ENCODE results near the gene ATL3. TPM values are rescaled to one million over a fixed set of nuclear protein-coding genes. Genes with fewer than 3 reads are reported as not detected.
"Not testable (repeated sequence)": the region's sequence is repeated elsewhere in the genome, so short reads cannot be mapped to it uniquely, and the experiment has no call there.

The ATL3 gene
- total and polyA plus RNA-seq, 2 of the 13 experiments (the other 11 are each of a cell fraction or from before 2014, with no cell fraction given): not detected

- not testable (repeated sequence) for H3K27me3 ChIP-seq (ENCODE audit: control insufficient read depth in 1 of 2, insufficient read depth in 2 of 2, low read length in 2 of 2); H3K4me2 ChIP-seq (ENCODE audit: low read depth, low read length)
Observed at GRCh38 chr11:63581224-63581623, 90.0 kb downstream of the ATL3 start.

GRCh38 chr11:63578882-63579281 is 92.3 kb downstream of the ATL3 start:
- H3K4me3 ChIP-seq (replicated peaks in 1 of 3; ENCODE audit: insufficient read depth in 1 of 3, low read depth in 2 of 3, low read length in 3 of 3); intact Hi-C loops (cut with micrococcal nuclease; ENCODE audit: unreplicated experiment); DNase-seq (ENCODE audit: low spot score); H3K4me2 ChIP-seq (ENCODE audit: low read depth, low read length); H3K79me2 ChIP-seq (ENCODE audit: insufficient read depth, low read length); ATAC-seq; POLR2A ChIA-PET; in situ Hi-C loops (cut with HindIII; ENCODE audit: extremely low pct_ligation_motif_present, low pct_unique_long_range_greater_than_20kb); H3K9ac ChIP-seq (ENCODE audit: insufficient read depth, low read depth, low read length); H3K36me3 ChIP-seq (replicated peaks in 1 of 2; ENCODE audit: control insufficient read depth in 1 of 2, insufficient read depth in 2 of 2, low read length in 2 of 2); H3K27me3 ChIP-seq (ENCODE audit: control insufficient read depth in 1 of 2, insufficient read depth in 2 of 2, low read length in 2 of 2); FAIRE-seq; H2AFZ ChIP-seq (ENCODE audit: low read length); H3K27ac ChIP-seq (ENCODE audit: extremely low read length, insufficient read depth, low read length); H4K20me1 ChIP-seq (ENCODE audit: insufficient read depth, low read length); BruUV-seq (replicated peaks); CTCF ChIA-PET (ENCODE audit: low intra/inter-chr PET ratio, low total read pairs): not testable (repeated sequence)
- 87% methylated on average over 3 of the region's 3 CpGs for WGBS (ENCODE audit: low lambda C conversion rate)
- H3K9me3 ChIP-seq (ENCODE audit: low read length): peaks cover 15% of the 10 kb centered on the region
- H3K4me1 ChIP-seq (ENCODE audit: insufficient read depth, low read length): peaks cover 38% of the 10 kb centered on the region

More at GRCh38 chr11:63581224-63581623, 90.0 kb downstream of the ATL3 start:
- ATAC-seq; intact Hi-C loops (cut with micrococcal nuclease; ENCODE audit: unreplicated experiment); POLR2A ChIA-PET; BruUV-seq (replicated peaks); CTCF ChIA-PET (ENCODE audit: low intra/inter-chr PET ratio, low total read pairs); H3K4me3 ChIP-seq (replicated peaks in 1 of 3; ENCODE audit: insufficient read depth in 1 of 3, low read depth in 2 of 3, low read length in 3 of 3); H4K20me1 ChIP-seq (ENCODE audit: insufficient read depth, low read length); DNase-seq (ENCODE audit: low spot score); H3K36me3 ChIP-seq (replicated peaks in 1 of 2; ENCODE audit: control insufficient read depth in 1 of 2, insufficient read depth in 2 of 2, low read length in 2 of 2); in situ Hi-C loops (cut with HindIII; ENCODE audit: extremely low pct_ligation_motif_present, low pct_unique_long_range_greater_than_20kb); H2AFZ ChIP-seq (ENCODE audit: low read length); FAIRE-seq; H3K79me2 ChIP-seq (ENCODE audit: insufficient read depth, low read length); H3K27ac ChIP-seq (ENCODE audit: extremely low read length, insufficient read depth, low read length); H3K9ac ChIP-seq (ENCODE audit: insufficient read depth, low read depth, low read length): not testable (repeated sequence)
- 83% methylated on average over 7 of the region's 7 CpGs for WGBS (ENCODE audit: low lambda C conversion rate)
- Histone ChIP-seq H3K9me3 (ENCODE audit: low read length) (peaks cover 15% of the 10 kb centered on the region), H3K4me1 (ENCODE audit: insufficient read depth, low read length) (peaks cover 20% of the 10 kb centered on the region)

Data from HepG2 (cell line).